Endothelial cell of hepatic sinusoid (primary cell): Measurements from ENCODE around the gene PLA2G4D.

Source experiments
- in situ Hi-C: cut with HindIII; loops from 2 replicates; pipeline ENCODE4 v1.10.0; 2017; ENCODE audit warnings: low sequenced_read_pairs

The PLA2G4D gene, protein sequence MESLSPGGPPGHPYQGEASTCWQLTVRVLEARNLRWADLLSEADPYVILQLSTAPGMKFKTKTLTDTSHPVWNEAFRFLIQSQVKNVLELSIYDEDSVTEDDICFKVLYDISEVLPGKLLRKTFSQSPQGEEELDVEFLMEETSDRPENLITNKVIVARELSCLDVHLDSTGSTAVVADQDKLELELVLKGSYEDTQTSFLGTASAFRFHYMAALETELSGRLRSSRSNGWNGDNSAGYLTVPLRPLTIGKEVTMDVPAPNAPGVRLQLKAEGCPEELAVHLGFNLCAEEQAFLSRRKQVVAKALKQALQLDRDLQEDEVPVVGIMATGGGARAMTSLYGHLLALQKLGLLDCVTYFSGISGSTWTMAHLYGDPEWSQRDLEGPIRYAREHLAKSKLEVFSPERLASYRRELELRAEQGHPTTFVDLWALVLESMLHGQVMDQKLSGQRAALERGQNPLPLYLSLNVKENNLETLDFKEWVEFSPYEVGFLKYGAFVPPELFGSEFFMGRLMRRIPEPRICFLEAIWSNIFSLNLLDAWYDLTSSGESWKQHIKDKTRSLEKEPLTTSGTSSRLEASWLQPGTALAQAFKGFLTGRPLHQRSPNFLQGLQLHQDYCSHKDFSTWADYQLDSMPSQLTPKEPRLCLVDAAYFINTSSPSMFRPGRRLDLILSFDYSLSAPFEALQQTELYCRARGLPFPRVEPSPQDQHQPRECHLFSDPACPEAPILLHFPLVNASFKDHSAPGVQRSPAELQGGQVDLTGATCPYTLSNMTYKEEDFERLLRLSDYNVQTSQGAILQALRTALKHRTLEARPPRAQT

DNA sequence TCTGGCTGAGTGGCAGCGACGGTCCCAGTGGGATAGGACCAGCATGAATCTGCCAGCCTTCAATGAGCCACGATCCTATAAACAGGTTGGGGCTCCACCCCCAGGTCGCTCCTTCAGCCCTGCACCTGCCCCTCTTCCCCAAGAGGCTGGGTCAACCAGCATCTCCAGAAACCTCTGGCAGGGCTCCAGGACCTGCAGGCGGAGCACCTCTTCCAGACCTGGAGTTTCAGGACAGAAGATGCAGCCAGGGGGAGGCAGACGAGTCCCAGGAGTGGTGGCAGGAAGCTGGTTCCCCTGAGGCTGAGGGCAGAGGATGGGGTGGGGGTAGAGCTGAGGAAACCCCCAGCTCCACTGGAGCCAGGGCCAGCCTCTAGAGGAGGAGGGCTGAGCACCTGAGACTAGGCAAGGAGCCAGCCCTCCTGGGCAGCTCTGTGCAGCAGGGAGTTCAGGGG, at the start of gene PLA2G4D:
PLA2G4D (minus strand) TSS at position 51 of the 452 bp plus-strand sequence. CDS start 103 bp downstream, outside the sequence.
- in situ Hi-C loops: no loop called here

DNA sequence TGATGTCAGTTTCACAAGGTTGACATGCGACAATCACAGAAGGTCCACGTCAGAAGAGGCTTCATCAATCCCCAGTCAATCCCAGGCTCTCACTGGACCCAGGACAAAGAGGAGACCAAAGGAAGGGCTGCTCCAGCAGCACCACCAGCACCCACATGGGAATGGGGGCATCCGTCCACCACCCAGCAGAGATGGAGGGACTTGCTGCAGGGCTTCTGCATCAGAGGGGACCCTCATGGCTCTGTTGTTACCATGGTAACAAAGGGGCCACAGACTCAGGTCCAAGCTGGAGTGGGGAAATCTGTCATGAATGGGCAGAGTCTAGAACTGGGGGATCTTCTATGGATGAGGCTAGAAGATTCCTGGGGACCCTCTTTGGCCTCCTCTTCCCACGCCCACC, 49.0 kb upstream of the PLA2G4D start:
- in situ Hi-C loops: no loop called here

DNA sequence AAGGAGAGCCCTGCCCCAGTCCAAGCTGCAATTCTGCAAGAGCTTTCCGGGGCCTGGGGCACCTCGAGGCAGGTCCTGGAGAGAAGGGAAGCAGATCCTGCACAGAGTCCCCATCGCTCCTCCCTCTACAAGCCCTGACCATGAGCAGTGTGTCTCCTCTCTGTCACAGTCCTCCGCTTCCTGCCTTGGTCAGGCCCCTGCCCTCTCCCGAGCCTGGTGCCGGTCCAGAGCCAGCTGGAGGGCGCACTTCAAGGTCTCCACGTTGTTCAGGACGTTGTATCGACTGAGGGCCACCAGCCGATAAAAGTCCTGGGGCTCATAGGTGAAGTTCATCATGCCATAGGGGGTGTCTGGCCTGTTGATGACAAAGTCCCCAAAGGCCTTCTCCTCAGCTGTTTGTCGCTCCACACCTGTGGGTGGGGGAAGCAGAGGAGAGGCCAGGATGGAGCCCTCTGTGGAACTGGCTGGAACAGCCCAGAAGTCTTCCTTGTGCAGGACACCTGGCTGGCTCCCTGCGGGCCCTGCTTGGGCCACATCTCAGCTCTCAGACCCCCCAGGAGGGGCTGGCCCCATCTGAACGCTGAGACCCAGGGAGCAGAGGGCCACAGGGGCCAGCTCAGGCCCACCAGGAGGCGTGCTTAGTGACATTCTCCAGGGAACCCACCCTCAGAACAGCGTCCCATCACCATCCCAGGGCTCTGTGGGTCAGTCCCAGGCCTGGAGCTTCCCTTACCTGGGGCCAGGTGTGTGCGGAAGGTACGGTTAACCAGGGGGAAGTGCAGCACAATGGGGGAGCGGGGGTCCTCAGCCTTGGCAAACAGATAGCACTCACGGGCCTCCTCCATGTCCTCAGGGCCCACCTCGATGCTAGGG, 47.7 kb upstream of the PLA2G4D start:
- in situ Hi-C loops: no loop called here

DNA sequence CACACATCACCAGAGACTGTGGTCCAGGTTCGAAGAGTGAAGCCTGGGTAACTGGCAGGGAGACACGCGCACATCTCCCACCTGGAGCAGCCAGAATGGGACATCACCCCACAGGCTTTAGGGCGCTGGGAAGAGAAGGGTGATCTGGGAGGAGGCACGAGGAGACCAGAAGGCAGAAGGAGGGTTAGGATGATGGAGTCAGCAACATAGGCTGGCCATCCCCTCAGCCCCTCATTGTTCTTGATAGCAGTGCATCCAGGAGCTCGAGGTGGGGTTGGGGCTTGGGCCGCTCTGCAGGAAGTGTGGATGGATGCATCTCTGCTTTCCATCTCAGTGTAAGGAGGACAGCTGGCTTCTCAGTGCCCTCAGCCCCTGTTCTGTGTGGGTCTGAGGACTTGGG, 46.9 kb upstream of the PLA2G4D start:
- in situ Hi-C loops: no loop called here

DNA sequence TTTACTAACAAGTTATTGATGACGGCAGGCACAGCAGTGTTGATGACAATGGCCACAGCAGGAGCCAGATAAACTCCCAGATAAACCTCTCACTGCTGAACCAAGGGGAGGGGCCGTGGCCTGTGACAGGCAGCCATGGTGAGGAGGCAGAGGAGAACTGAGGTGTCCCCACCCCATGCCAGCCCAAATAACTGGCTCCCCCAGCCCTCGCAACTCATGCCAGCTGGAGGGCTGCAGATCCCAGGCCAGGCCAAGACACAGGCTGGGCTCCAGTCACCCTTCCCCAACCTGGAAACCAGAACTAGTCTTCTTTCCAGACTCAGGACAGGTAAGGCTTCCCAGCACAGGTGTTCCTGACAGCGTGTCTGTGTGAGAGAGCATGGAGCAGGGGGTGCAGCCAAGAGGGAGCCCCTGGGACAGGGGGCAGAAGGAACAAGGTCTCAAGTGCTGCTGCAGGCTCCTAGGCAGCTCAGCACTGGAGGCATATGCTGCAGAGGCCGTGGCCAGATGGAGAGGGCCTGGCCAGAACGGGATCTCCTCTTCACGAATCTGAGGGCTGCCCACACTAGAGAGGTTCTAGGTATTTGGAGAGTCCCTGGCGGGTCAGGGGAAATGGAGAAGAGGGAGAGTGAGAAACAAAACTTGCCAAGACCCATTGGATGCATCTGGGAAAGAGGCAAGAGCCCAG, 46.2 kb upstream of the PLA2G4D start:
- in situ Hi-C loops: no loop called here

DNA sequence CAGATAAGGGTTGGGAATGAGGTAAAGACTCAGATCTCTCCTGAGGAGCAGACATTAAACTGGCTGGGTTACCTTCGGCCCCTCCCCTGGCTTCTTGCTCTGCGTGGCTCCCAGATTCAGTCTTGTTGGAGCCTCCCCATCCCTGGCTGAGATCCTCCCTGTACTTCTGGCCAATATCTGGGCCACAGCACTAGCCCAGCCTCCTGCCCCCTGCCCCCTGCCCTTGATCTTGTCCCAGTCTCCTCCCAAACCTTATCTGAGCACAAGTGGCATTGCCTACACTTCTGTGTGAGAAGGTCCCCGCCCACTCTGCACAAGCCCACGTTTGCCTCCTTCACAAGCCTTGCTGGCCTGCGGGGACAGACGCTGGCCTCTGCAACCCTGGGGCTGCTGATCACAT, 45.2 kb upstream of the PLA2G4D start:
- in situ Hi-C loops: loop anchor here (5.0 kb wide), 1 partner anchor 97 kb away; no protein-coding TSS in a partner anchor

DNA sequence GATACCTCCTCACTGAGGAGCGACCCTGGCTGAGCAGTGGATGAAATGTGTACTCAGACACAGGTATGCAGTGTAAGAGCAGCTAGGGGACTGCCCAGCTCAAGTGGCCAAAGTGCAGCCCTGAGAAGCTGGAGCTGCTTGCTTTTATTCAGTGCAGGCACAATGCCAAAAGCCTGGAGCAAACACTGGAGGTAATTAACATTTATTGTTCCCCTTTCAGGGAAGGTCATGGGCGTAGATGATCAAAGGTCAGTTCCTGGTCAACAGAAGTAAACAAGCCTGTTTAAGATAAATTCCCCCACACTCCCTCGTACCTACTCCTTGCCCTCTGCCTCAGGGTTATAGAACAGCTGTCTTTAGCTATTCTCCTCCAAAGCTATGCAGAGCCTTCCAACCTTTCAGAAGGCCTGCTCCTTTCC, 44.6 kb upstream of the PLA2G4D start:
- in situ Hi-C loops: loop anchor here (5.0 kb wide), 1 partner anchor 97 kb away; no protein-coding TSS in a partner anchor

DNA sequence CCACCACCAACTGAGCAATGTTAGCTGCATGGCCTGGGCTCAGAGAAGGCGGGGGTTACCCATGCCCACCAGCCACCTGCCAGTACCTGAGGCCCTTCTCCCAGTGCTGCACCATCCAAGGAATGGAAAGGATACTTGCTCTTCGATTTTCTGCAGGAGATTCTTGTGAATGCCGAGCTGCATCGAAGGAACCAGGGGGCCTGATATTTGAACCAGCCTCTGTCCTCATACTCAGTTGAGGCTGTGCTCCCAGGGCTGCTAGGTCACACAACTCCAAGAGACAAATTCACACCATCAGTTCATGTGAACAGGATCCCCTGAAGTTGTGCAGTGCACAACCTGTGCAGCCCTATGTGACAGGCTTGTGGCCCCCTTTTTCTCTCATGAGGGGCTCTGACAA, 44.0 kb upstream of the PLA2G4D start:
- in situ Hi-C loops: loop anchor here (5.0 kb wide), 1 partner anchor 96 kb away; no protein-coding TSS in a partner anchor

DNA sequence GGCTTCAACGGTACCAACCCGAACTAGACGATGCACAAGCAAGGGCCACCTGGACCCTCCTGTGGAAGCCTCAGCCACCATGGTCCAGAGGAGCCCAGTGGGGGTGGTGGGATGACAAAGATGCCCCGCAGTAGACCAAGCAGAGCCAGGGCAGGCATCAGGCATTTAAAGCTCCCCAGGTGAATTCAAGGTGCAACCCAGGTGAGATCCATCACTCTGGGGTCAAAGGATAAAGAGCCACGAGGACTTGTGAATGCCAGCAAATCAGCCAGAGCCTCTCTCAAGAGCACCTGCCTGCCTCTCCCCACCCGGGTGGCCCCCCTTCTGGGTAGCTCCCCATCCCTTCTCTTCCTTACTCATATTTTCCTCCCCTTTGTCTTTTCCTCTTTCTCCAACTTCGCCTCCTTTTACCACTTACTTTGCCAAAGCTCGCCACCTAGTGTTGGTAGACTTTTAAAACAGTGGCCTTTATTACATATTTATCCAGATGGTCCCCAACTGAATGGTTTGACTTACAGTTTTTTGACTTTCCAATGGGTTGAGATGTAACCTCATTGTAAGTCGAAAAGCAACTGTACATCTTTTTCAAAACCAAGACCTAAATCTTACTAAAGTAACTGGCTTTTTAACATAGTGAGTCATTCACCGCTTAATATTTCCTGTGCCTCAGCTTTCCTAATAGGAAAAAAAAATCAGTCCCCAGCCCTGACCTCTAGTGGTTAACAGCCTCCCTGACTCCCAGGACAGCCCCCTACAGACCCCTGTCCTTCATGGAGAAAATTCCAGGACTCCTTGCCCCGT, 43.3 kb upstream of the PLA2G4D start:
- in situ Hi-C loops: loop anchor here (5.0 kb wide), 1 partner anchor 95 kb away; no protein-coding TSS in a partner anchor

DNA sequence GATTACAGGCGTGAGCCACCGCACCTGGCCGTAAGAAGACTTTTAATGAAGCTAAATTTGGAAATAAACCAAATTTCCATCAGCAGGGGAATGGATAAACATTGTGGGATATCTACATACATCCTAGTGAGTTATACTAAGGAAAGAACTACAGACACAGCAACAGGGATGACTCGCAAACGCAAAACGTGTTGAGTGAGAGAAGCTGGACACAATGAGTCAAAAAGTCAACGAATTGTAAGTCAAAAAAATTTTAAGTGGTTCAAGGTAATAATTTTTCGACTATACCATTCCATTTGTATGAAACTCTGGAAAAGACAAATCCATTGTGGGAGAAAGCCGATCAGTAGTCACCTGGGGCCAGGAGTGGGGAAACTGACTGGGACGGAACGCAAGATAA, 42.2 kb upstream of the PLA2G4D start:
- in situ Hi-C loops: loop anchor here (5.0 kb wide), 1 partner anchor 94 kb away; no protein-coding TSS in a partner anchor

DNA sequence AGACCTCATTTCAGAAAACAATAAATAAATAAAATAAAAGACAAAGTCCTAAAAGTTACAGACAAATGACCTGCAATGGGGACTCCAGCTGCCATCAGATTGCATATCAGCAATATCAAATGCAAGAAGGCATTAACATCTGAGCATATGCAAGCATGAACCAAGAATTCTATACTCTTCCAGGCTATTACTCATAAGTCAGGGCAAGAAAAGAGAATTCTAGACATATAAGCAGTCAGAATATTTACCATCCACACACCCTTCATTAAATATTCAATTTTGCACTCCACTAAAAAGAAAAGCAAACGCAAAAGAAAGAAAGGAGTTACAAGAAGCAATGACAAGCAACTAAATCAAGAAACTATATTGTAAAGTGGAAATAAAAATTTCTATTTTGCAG, 41.0 kb upstream of the PLA2G4D start:
- in situ Hi-C loops: loop anchor here (5.0 kb wide), 1 partner anchor 93 kb away; no protein-coding TSS in a partner anchor

DNA sequence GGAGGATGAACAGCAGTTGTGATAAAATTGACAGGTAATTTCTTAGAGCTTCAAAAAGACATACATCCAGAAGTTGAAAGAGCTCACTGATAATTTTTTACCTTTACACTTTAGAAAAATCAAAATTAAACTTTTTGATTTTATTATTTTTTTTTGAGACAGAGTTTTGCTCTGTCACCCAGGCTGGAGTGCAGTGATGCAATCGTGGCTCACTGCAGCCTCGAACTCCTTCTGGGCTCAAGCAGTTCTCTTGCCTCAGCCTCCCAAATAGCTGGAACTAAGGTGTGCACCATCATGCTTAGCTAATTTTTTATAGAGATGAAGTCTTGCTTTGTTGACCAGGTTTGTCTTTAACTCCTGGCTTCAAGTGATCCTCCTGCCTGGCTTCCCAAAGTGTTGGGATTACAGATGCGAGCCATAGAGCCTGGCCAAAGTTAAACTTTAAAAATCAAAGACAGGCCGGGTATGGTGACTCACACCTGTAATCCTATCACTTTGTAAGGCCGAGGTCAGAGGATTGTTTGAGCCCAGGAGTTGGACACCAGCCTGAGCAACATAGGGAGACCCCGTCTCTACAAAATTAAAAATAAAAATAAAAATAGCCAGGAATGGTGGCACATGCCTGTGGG, 40.4 kb upstream of the PLA2G4D start:
- in situ Hi-C loops: loop anchor here (5.0 kb wide), 1 partner anchor 92 kb away; no protein-coding TSS in a partner anchor

DNA sequence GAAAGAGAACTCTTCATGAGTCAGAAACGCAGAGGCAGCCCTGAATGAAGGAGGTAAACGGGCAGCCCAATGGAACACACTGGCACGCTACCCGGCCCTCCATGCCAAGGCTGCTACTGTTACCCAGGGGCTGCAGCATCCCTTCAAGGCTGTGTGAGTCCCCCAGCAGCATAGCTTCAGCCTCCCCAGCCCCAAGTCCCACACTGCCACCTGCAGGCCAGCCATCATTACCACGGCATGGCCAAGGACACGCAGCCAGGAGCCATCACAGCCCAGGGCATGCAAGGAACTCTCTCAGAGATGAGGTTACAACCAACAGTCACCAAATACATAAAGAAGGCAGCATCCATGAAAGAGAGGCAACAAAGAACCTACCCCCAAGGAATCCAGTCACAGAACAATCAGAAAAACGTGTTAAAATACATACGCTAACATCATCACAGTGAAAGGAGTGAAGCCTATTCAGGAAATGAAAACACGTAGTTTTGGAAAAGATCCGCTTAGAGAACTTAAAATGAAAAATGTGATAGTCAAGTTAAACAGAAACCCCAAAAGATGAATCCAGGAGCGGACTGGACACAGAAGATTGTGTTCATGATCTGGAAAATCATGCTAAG, 39.6 kb upstream of the PLA2G4D start:
- in situ Hi-C loops: no loop called here

DNA sequence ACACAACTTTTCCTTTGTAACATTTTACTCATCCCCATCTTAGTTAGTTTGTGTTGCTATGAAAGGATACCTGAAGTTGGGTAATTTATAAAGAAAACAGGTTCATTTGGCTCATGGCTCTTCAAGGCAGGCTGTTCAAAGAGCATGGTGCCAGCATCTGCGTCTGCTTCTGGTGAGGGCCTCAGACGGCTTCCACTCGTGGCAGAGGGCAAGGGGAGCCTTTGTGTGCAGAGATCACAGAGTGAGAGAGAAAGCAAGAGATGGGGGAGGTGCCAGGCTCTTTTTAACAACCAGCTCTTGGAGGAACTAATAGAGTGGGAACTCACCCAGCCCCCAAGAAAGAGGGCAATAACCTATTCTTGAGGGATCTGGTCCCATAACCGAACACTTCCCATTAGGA, 39.0 kb upstream of the PLA2G4D start:
- in situ Hi-C loops: no loop called here

DNA sequence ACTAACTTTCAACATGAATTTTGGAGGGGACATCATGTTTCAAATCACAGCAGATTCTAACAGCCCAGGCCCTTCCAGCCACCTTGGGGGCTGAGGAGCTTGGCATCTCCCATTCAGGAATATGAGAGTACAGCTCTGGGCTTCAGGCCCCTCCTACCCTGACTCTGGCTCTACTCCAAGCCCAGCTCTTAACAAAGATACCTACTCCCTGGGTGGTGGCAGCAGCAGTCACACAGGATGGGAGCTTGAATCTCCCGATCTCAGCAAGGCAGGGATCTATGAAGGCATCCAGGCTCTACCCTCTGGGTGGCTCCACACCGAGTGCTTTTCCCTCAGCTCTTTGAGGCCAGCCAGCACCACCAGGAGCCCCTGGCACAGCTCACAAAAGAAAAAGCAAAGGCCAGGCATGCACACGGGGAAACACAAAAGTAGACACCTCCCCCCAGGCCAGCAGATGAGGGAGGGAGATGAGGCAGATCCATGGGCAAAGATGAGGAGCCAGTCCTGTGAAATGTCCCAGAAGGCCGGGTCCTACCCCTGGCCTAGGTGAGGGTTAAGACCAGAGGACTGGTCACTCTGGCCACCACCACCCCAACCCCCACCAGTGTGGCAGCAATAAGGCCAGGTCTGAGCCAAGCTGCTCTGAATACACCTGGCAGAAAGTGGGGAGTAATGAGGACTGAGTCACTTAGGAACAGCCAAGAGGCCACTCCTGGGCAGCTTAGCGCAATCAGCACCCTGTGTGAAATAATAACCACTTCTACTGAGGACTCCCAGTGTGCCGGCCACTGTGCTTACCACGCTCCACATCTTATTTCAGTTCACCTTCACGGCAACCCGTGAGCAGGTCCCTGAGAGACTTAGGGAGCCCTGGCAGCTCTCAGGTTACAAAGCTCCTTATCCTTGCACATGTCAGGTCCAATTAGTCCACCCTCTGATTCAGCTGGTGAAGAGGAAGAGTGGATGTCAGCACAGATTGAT, 37.8 kb upstream of the PLA2G4D start:
- in situ Hi-C loops: no loop called here

DNA sequence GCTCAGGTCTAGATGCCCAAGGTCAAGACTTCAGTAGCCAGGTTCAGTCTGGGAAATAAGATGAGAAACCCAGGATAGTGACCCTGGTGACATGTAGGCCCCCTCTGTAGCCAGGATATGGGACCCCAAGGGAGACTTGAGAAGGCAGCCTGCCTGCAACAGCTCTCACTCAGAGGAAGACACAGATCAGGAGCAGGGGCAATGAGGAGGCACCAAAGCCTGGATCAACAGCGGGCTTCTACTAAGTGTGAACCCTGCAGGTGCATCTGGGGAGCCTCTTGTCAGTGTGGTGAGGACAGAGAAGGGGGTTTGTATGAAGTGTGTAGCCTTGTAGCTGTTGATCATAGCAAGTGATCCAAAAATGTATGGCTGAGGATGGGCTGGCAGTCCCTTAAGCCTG, 36.6 kb upstream of the PLA2G4D start:
- in situ Hi-C loops: no loop called here
